K562 (cell line): ENCODE measurements around the gene CD37. TPM values are rescaled to one million over a fixed set of nuclear protein-coding genes. Genes with fewer than 3 reads are reported as not detected.

ENCODE experiments used
- ATAC-seq: fragments of 200-7000 bp; cut with Tn5 transposase; 3 replicates; pipeline ENCODE4 v1.9.1; 2020; ENCODE audit warnings: moderate library complexity
- BruUV-seq: library from RNA; stranded (reverse); fragments of 400-500 nt; replicated peaks from 2 replicates; lab custom pipeline; 2021; lab: Mats Ljungman, UMichigan
- CTCF ChIA-PET: fragments of 300-600 bp; formaldehyde crosslinking; extraction: SDS; loops from one replicate; lab custom pipeline; 2021; ENCODE audit warnings: low intra/inter-chr PET ratio; lab: Yijun Ruan, JAX
- POLR2A ChIA-PET: fragments of 300-600, 350-650 bp; sonication (Branson Sonifier 250); formaldehyde crosslinking; extraction: SDS; loops from one replicate; lab custom pipeline; 2021; ENCODE audit warnings: antibody characterized with exemption, inconsistent platforms; lab: Yijun Ruan, JAX
- DNase-seq, 4 experiments: peaks; one replicate each; pipeline versions ENCODE4 v3.0.0 to v3.0.0-alpha.2; 2011 to 2018; ENCODE audit warnings: low spot score in 3 of 4, mixed read lengths in 3 of 4; ENCODE audit errors: extremely low read depth in 1 of 4
- FAIRE-seq: peaks from 2 replicates; lab custom pipeline; 2011; peaks lifted over from hg19 to GRCh38; lab: Jason Lieb, UNC
- H2AFZ ChIP-seq: 2 replicates; pipeline ENCODE4 v1.6.0; 2011; ENCODE audit warnings: low read depth, low read length, control low read depth, inconsistent platforms
- H3K27ac ChIP-seq: fragments of 200-600 bp; 3 replicates; pipeline ENCODE4 v1.8.0; 2011; ENCODE audit warnings: low read depth, mild to moderate bottlenecking, control low read depth, inconsistent platforms, low read length, moderate library complexity, mixed read lengths; ENCODE audit errors: extremely low read depth
- H3K27me3 ChIP-seq, 2 experiments: fragments of 300-600 bp in 1 of 2; 2 replicates in 1 of 2; 3 replicates in 1 of 2; pipeline versions ENCODE4 v1.6.0 to v1.8.0; 2011; ENCODE audit warnings: inconsistent platforms in 2 of 2, low read length in 2 of 2, mild to moderate bottlenecking in 1 of 2, mixed read lengths in 1 of 2, moderate library complexity in 1 of 2; ENCODE audit not compliant: control insufficient read depth in 2 of 2, insufficient read depth in 2 of 2
- H3K36me3 ChIP-seq: fragments of 300-600 bp; 3 replicates; pipeline ENCODE4 v1.8.0; 2011; ENCODE audit warnings: mild to moderate bottlenecking, low read length, inconsistent platforms; ENCODE audit not compliant: control insufficient read depth, insufficient read depth
- H3K4me1 ChIP-seq, 2 experiments: fragments of 200-600 bp in 1 of 2; replicated peaks in 1 of 2; 2 replicates in 1 of 2; 3 replicates in 1 of 2; pipeline versions ENCODE4 v1.5.1 to v1.8.0; 2011; ENCODE audit warnings: inconsistent platforms in 2 of 2, low read length in 2 of 2, mild to moderate bottlenecking in 1 of 2, mixed read lengths in 1 of 2, moderate library complexity in 1 of 2; ENCODE audit not compliant: control insufficient read depth in 2 of 2, insufficient read depth in 2 of 2
- H3K4me2 ChIP-seq: 2 replicates; pipeline ENCODE4 v1.6.1; 2011; ENCODE audit warnings: low read length, control low read depth, inconsistent platforms, mixed read lengths; ENCODE audit not compliant: insufficient read depth
- H3K4me3 ChIP-seq: fragments of 200-600 bp; sonication (generic), shearing (Covaris generic); 2 replicates; pipeline ENCODE4 v1.5.1; 2016; ENCODE audit warnings: control low read depth, inconsistent platforms
- H3K79me2 ChIP-seq: fragments of 200-600 bp; 3 replicates; pipeline ENCODE4 v1.8.0; 2011; ENCODE audit warnings: low read length, inconsistent platforms; ENCODE audit not compliant: control insufficient read depth, insufficient read depth
- H3K9ac ChIP-seq, 2 experiments: 2 replicates each; pipeline versions ENCODE4 v1.6.0 to v1.6.1; 2011; ENCODE audit warnings: low read depth in 2 of 2, low read length in 2 of 2, control low read depth in 1 of 2, inconsistent platforms in 1 of 2, mild to moderate bottlenecking in 1 of 2, mixed read lengths in 1 of 2; ENCODE audit not compliant: insufficient read depth in 1 of 2
- H3K9me1 ChIP-seq: one replicate; pipeline ENCODE4 v1.6.0; 2011; ENCODE audit warnings: inconsistent platforms, mild to moderate bottlenecking, low read length, moderate library complexity; ENCODE audit not compliant: control insufficient read depth, insufficient read depth
- H3K9me3 ChIP-seq: replicated peaks from 2 replicates; pipeline ENCODE4 v1.5.1; 2011; ENCODE audit warnings: low read depth, low read length, inconsistent platforms; ENCODE audit not compliant: control insufficient read depth, insufficient read depth
- H4K20me1 ChIP-seq: replicated peaks from 2 replicates; pipeline ENCODE4 v1.6.1; 2011; ENCODE audit warnings: low read length, inconsistent platforms, mixed read lengths; ENCODE audit not compliant: control insufficient read depth, insufficient read depth
- BACH1 ChIP-seq: fragments of 200-800 bp; sonication (Bioruptor generic); IDR thresholded peaks from 2 replicates; pipeline ENCODE4 v1.6.1; 2016; ENCODE audit warnings: missing genetic modification characterization, missing compliant biosample characterization
- BRD9 ChIP-seq: fragments of 450-650 bp; IDR thresholded peaks from 2 replicates; pipeline ENCODE4 v1.6.1; 2018; ENCODE audit warnings: low read depth; ENCODE audit not compliant: partially characterized antibody
- CBX3 ChIP-seq, 2 experiments: IDR thresholded peaks; 1 replicate in 1 of 2; 2 replicates in 1 of 2; pipeline ENCODE4 v1.6.1; 2012; ENCODE audit warnings: inconsistent platforms in 2 of 2, low read length in 2 of 2, borderline replicate concordance in 1 of 2, control low read depth in 1 of 2
- CREB5 ChIP-seq: fragments of 250-450 bp; sonication (Bioruptor Pico); IDR thresholded peaks from 2 replicates; pipeline ENCODE4 v1.5.0; 2020; ENCODE audit warnings: mild to moderate bottlenecking
- CUX1 ChIP-seq: fragments of 200-800 bp; sonication (Bioruptor generic); IDR thresholded peaks from 2 replicates; pipeline ENCODE4 v1.6.1; 2016; ENCODE audit warnings: missing genetic modification characterization, missing compliant biosample characterization
- E2F3 ChIP-seq: fragments of 250-450 bp; sonication (Bioruptor Pico); IDR thresholded peaks from 2 replicates; pipeline ENCODE4 v1.4.0; 2020; ENCODE audit warnings: mild to moderate bottlenecking
- FOXA1 ChIP-seq: fragments of 450-650 bp; IDR thresholded peaks from 2 replicates; pipeline ENCODE4 v1.6.1; 2016; ENCODE audit warnings: mild to moderate bottlenecking, borderline replicate concordance
- HNRNPL ChIP-seq: fragments of 200-400 bp; formaldehyde crosslinking; IDR thresholded peaks from 2 replicates; pipeline ENCODE4 v1.6.1; 2017; ENCODE audit warnings: low read depth, mild to moderate bottlenecking, low read length
- MAFG ChIP-seq: fragments of 450-650 bp; conservative IDR thresholded peaks from 2 replicates; pipeline ENCODE4 v1.6.1; 2016; ENCODE audit warnings: missing genetic modification characterization, missing compliant biosample characterization
- PHB ChIP-seq: fragments of 250-450 bp; sonication (Bioruptor Pico); IDR thresholded peaks from 2 replicates; pipeline ENCODE4 v1.5.0; 2021
- RHOXF2B ChIP-seq: fragments of 250-450 bp; sonication (Bioruptor Pico); conservative IDR thresholded peaks from 2 replicates; pipeline ENCODE4 v1.5.1; 2021
- SPI1 ChIP-seq: IDR thresholded peaks from 2 replicates; pipeline ENCODE4 v1.6.1; 2011; ENCODE audit warnings: low read depth, low read length, control low read depth, borderline replicate concordance
- STAT5B ChIP-seq: fragments of 250-450 bp; sonication (Bioruptor Pico); IDR thresholded peaks from 2 replicates; pipeline ENCODE4 v1.8.0; 2021; ENCODE audit warnings: mild to moderate bottlenecking, inconsistent platforms
- TRIM24 ChIP-seq, 2 experiments: fragments of 450-650 bp; IDR thresholded peaks; 2 replicates each; pipeline ENCODE4 v1.6.1; 2016
- ZBTB1 ChIP-seq: sonication (generic); formaldehyde crosslinking; IDR thresholded peaks from 2 replicates; pipeline ENCODE4 v1.8.1; 2023; ENCODE audit warnings: missing genetic modification reagents, low read depth, mild to moderate bottlenecking, borderline replicate concordance
- ZNF586 ChIP-seq: fragments of 450-650 bp; formaldehyde crosslinking; conservative IDR thresholded peaks from 2 replicates; pipeline ENCODE4 v1.4.0; 2020; ENCODE audit warnings: mild to moderate bottlenecking, moderate library complexity
- ZNF695 ChIP-seq: fragments of 450-650 bp; formaldehyde crosslinking; IDR thresholded peaks from 2 replicates; pipeline ENCODE4 v1.4.0; 2020; ENCODE audit warnings: mild to moderate bottlenecking, moderate library complexity
- WGBS: fragments of 100-300 bp; shearing (Covaris generic); methylation state at CpG from one replicate; pipeline ENCODE4 v1.1.6; 2016; ENCODE audit warnings: low coverage, mixed read lengths; ENCODE audit not compliant: insufficient coverage; ENCODE audit errors: missing lambda C conversion rate; 5-methylcytosine and 5-hydroxymethylcytosine counted together
- in situ Hi-C: fragments of 300-500 bp; cut with MboI; formaldehyde crosslinking; loops from 4 replicates; pipeline ENCODE4 v1.15.0; 2018; ENCODE audit warnings: inconsistent platforms, mixed read lengths
- intact Hi-C: fragments of 100-400 bp; cut with micrococcal nuclease; formaldehyde crosslinking; loops from 2 replicates; pipeline ENCODE4 v1.14.2; 2022
- polyA plus RNA-seq, 8 experiments: library from polyadenylated mRNA; depleted of rRNA in 4 of 8; stranded (reverse) in 5 of 8; unstranded in 3 of 8; fragments of >200 nt; fragmentation: Nextera tagmentation in 2 of 8; fragmentation: Illumina TruSeq in 1 of 8; extraction: Ambion mirVana in 2 of 8; extraction: Trizol in 1 of 8; gene quantifications; 2 replicates each; pipeline versions ENCODE4 v1.2.1 to v1.2.3, GENCODE V29; 2011 to 2014; ENCODE audit warnings: inconsistent platforms in 1 of 8, missing spikeins in 1 of 8
- total RNA-seq, 7 experiments: library from RNA; depleted of rRNA in 6 of 7; stranded (reverse); fragments of >200 nt in 6 of 7; fragmentation: Illumina TruSeq in 2 of 7; extraction: Trizol in 2 of 7; gene quantifications; 2 replicates each; pipeline versions ENCODE4 v1.2.1 to v1.2.3, GENCODE V29; 2011 to 2021; ENCODE audit warnings: low replicate concordance in 1 of 7

CD37 gene
- total and polyA plus RNA-seq, 9 of the 15 experiments (the other 6 are each of a cell fraction or from before 2014, with no cell fraction given): 2.5 to 19.0 (median 7.4) TPM

- TF ChIP-seq BACH1 (tag) (no peak), ZBTB1 (CRISPR knock-in tag) (no peak), ZNF695 (CRISPR knock-in tag) (no peak), BRD9 (no peak), CUX1 (no peak), CBX3 (IDR thresholded peaks at IDR 0.05; ENCODE audit: borderline replicate concordance in 1 of 2, low read length in 2 of 2) (no peak), RHOXF2B (CRISPR knock-in tag) (no peak), TRIM24 (IDR thresholded peaks at IDR 0.05) (no peak), FOXA1 (no peak), E2F3 (CRISPR knock-in tag) (no peak), CREB5 (no peak), STAT5B (CRISPR knock-in tag) (no peak), PHB (no peak), HNRNPL (no peak), MAFG (no peak), ZNF586 (CRISPR knock-in tag) (no peak), SPI1 (no peak)
- intact Hi-C loops: no loop called here
- Histone ChIP-seq H3K27ac (no peak overlapping the region), H3K4me2 (no peak overlapping the region), H3K36me3 (no peaks in the 10 kb centered on the region), H4K20me1 (no peaks in the 10 kb centered on the region), H3K9me3 (no peaks in the 10 kb centered on the region), H3K9ac (no peak overlapping the region; a peak in 1 of 4 replicates), H3K9me1 (no peaks in the 10 kb centered on the region), H3K79me2 (no peaks in the 10 kb centered on the region), H3K4me1 (peaks cover 0 to 8% of the 10 kb centered on the region in 2 experiments; a peak in 2 of 5 replicates), H2AFZ (no peak overlapping the region), H3K27me3 (no peaks in the 10 kb centered on the region), H3K4me3 (no peak overlapping the region)
- ChIA-PET POLR2A (interaction anchor here (0.7 to 1.1 kb wide), 4 partner anchors 10 to 77 kb away, joined by 3 to 5 read pairs (median 4); partner anchors contain the start of gene PIH1D1), CTCF (no interaction called here)
- no peak for DNase-seq
- no TSS peak for BruUV-seq
- no peak for FAIRE-seq
- WGBS: 64% methylated on average over 16 of the region's 16 CpGs
- ATAC-seq: no peak
- in situ Hi-C loops: no loop called here
Measured at GRCh38 chr19:49374665-49375434, 39.6 kb downstream of the CD37 start.
